MM.1S (cell line): ENCODE results near the gene TAL2.

Experiments used
- DNase-seq: peaks from one replicate; pipeline ENCODE4 v3.0.0-alpha.2; 2015
- H2AFZ ChIP-seq: fragments of 300-600 bp; sonication (generic); 2 replicates; pipeline ENCODE4 v1.6.0; 2016; ENCODE audit warnings: antibody characterized with exemption, low read length
- H3F3A ChIP-seq: fragments of 300-600 bp; sonication (generic); 2 replicates; pipeline ENCODE4 v1.6.1; 2016; ENCODE audit warnings: mild to moderate bottlenecking, antibody characterized with exemption, low read length, moderate library complexity, mixed read lengths; ENCODE audit not compliant: insufficient read depth
- H3K27ac ChIP-seq: fragments of 300-600 bp; sonication (generic); 2 replicates; pipeline ENCODE4 v1.5.1; 2016; ENCODE audit warnings: mild to moderate bottlenecking, low read length
- H3K27me3 ChIP-seq: fragments of 300-600 bp; sonication (generic); replicated peaks from 2 replicates; pipeline ENCODE4 v1.6.0; 2016; ENCODE audit warnings: low read length; ENCODE audit not compliant: insufficient read depth
- H3K36me3 ChIP-seq: fragments of 300-600 bp; sonication (generic); replicated peaks from 2 replicates; pipeline ENCODE4 v1.6.1; 2016; ENCODE audit warnings: mild to moderate bottlenecking, low read length, mixed read lengths; ENCODE audit not compliant: insufficient read depth
- H3K4me1 ChIP-seq: fragments of 300-600 bp; sonication (generic); 2 replicates; pipeline ENCODE4 v1.6.1; 2016; ENCODE audit warnings: low read length, mixed read lengths
- H3K4me2 ChIP-seq: fragments of 300-600 bp; sonication (generic); 2 replicates; pipeline ENCODE4 v1.6.0; 2016; ENCODE audit warnings: low read depth, low read length
- H3K4me3 ChIP-seq: fragments of 300-600 bp; sonication (generic); 2 replicates; pipeline ENCODE4 v1.5.1; 2016; ENCODE audit warnings: low read length, mixed read lengths
- H3K79me2 ChIP-seq: fragments of 300-600 bp; sonication (generic); 2 replicates; pipeline ENCODE4 v1.6.1; 2016; ENCODE audit warnings: mixed run types, low read length, mixed read lengths
- H3K9ac ChIP-seq: fragments of 300-600 bp; sonication (generic); 2 replicates; pipeline ENCODE4 v1.6.1; 2016; ENCODE audit warnings: low read length, mixed read lengths
- H3K9me2 ChIP-seq: fragments of 300-600 bp; sonication (generic); replicated peaks from 2 replicates; pipeline ENCODE4 v1.6.1; 2016; ENCODE audit warnings: mild to moderate bottlenecking, low read length, mixed read lengths; ENCODE audit not compliant: insufficient read depth
- H3K9me3 ChIP-seq: fragments of 300-600 bp; sonication (generic); replicated peaks from 2 replicates; pipeline ENCODE4 v1.6.1; 2016; ENCODE audit warnings: mild to moderate bottlenecking, low read length, mixed read lengths; ENCODE audit not compliant: insufficient read depth
- H4K20me1 ChIP-seq: fragments of 300-600 bp; sonication (generic); 2 replicates; pipeline ENCODE4 v1.6.1; 2016; ENCODE audit warnings: mild to moderate bottlenecking, low read length, moderate library complexity, mixed read lengths; ENCODE audit not compliant: insufficient read depth
- EZH2 ChIP-seq: fragments of 300-600 bp; sonication (generic); optimal IDR thresholded peaks from 2 replicates; pipeline ENCODE3; 2017; ENCODE audit warnings: low read depth, mild to moderate bottlenecking, antibody characterized with exemption, low read length, mixed read lengths
- EZH2phosphoT487 ChIP-seq: fragments of 300-600 bp; sonication (generic); IDR thresholded peaks from 2 replicates; pipeline ENCODE4 v1.6.1; 2018; ENCODE audit warnings: antibody characterized with exemption, low read length
- TF ChIP-seq, protein P1 (sequence below): fragments of 300-600 bp; sonication (generic); IDR thresholded peaks from 2 replicates; pipeline ENCODE4 v1.5.1; 2016; ENCODE audit warnings: antibody characterized with exemption, low read length, mixed read lengths

The TAL2 gene

DNA sequence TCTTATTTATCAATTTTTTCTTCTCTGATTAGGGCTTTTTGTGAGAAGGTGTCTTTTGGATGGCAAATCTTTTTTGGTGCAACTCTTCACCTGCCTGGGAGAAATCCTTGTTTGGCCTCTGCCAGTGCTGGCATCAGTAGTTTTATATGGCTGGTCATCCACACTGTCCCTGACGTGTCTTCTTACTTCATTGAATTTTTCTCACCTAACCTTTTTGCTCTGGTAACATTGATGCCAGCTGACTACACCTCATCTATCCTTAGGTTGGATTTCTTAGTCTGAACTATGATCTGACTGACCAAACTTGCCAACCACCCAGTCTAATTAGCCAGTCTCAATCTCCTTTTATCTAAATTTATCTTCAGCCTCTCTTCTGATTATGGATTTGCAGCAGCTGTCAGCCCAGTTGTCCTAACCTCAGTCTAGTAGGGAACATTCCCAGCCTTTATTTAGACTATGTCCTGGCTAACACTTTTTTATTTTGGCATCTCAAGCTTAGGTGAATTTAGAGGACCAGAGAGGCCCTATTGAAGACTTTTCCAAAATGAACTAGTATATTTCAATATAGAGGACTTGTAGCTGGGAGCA is 21.5 kb downstream of the TAL2 start:
- TF ChIP-seq EZH2: no peak
- TF ChIP-seq, protein P1, sequence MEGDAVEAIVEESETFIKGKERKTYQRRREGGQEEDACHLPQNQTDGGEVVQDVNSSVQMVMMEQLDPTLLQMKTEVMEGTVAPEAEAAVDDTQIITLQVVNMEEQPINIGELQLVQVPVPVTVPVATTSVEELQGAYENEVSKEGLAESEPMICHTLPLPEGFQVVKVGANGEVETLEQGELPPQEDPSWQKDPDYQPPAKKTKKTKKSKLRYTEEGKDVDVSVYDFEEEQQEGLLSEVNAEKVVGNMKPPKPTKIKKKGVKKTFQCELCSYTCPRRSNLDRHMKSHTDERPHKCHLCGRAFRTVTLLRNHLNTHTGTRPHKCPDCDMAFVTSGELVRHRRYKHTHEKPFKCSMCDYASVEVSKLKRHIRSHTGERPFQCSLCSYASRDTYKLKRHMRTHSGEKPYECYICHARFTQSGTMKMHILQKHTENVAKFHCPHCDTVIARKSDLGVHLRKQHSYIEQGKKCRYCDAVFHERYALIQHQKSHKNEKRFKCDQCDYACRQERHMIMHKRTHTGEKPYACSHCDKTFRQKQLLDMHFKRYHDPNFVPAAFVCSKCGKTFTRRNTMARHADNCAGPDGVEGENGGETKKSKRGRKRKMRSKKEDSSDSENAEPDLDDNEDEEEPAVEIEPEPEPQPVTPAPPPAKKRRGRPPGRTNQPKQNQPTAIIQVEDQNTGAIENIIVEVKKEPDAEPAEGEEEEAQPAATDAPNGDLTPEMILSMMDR: no peak
- TF ChIP-seq EZH2phosphoT487: no peak
- no peaks in the 10 kb centered on the region for H3K79me2 ChIP-seq
- no peaks in the 10 kb centered on the region for H3F3A ChIP-seq
- no peak overlapping the region for H3K4me3 ChIP-seq
- no peak for DNase-seq
- H3K4me2 ChIP-seq: no peak overlapping the region
- no peaks in the 10 kb centered on the region for H3K9me3 ChIP-seq
- no peak overlapping the region for H3K9ac ChIP-seq
- H3K27me3 ChIP-seq: no peaks in the 10 kb centered on the region
- no peaks in the 10 kb centered on the region for H3K9me2 ChIP-seq
- H3K27ac ChIP-seq: no peak overlapping the region
- no peak overlapping the region for H2AFZ ChIP-seq
- no peaks in the 10 kb centered on the region for H3K36me3 ChIP-seq
- H3K4me1 ChIP-seq: no peaks in the 10 kb centered on the region
- H4K20me1 ChIP-seq: no peaks in the 10 kb centered on the region

DNA sequence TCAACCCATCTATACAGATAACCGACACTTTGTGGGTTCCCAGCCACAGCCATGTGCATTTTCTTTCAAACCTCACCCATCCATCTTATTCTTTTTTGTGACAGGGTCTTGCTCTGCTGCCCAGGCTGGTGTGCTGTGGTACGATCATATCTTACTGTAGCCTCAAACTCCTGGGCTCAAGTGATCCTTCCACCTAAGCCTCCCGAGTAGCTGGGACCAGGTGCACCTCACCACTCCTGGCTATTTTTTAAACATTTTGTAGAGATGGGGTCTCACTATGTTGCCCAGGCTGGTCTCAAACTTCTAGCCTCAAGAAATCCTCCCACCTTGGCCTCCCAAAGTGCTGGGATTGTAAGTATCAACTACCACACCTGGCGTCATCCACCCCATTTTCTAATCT is 24.7 kb downstream of the TAL2 start:
- Histone ChIP-seq H3K4me1 (no peaks in the 10 kb centered on the region), H3K9me2 (no peaks in the 10 kb centered on the region), H3K36me3 (no peaks in the 10 kb centered on the region), H3K4me2 (no peak overlapping the region), H3K9ac (no peak overlapping the region), H3K4me3 (no peak overlapping the region), H2AFZ (no peak overlapping the region), H4K20me1 (no peaks in the 10 kb centered on the region), H3K27me3 (no peaks in the 10 kb centered on the region), H3K79me2 (no peaks in the 10 kb centered on the region), H3F3A (no peaks in the 10 kb centered on the region), H3K9me3 (no peaks in the 10 kb centered on the region), H3K27ac (no peak overlapping the region)
- TF ChIP-seq EZH2phosphoT487: no peak
- no peak for TF ChIP-seq EZH2
- TF ChIP-seq, protein P1: no peak
- DNase-seq: no peak

DNA sequence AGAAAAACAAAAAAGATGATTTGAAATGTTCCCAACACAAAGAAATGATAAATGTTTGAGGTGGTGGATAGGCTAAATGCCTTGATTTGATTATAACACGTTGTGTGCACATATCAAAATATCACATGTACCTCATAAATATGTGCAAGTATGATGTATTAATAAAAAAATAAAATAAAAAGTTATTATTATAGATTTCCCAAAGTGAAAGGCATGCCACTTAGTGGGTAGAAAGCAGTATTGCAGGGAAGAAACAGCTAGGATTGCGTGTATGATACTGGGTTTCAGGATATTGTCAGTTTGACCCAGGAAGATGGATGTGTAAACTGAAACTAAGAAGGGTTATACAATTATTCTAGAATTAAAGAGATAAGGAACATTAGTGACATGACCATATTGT is 28.5 kb downstream of the TAL2 start:
- H3F3A ChIP-seq: peaks cover 10% of the 10 kb centered on the region
- H3K4me1 ChIP-seq: no peaks in the 10 kb centered on the region
- no peak overlapping the region for H3K27ac ChIP-seq
- no peak for TF ChIP-seq EZH2phosphoT487
- TF ChIP-seq, protein P1: peak; percentile 15; the same call in 1 of the 2 replicates
- no peak overlapping the region for H3K4me3 ChIP-seq
- H3K9me3 ChIP-seq: no peaks in the 10 kb centered on the region
- H3K36me3 ChIP-seq: no peaks in the 10 kb centered on the region
- H3K4me2 ChIP-seq: no peak overlapping the region
- H3K27me3 ChIP-seq: no peaks in the 10 kb centered on the region
- H3K9ac ChIP-seq: no peak overlapping the region
- H2AFZ ChIP-seq: no peak overlapping the region
- peaks cover 9% of the 10 kb centered on the region for H3K79me2 ChIP-seq
- no peaks in the 10 kb centered on the region for H4K20me1 ChIP-seq
- DNase-seq: no peak
- no peaks in the 10 kb centered on the region for H3K9me2 ChIP-seq
